Fibroblast of villous mesenchyme (primary cell): ENCODE results near the gene GPX2. TPM values are rescaled to one million over a fixed set of nuclear protein-coding genes. Genes with fewer than 3 reads are reported as not detected.

Source experiments
- DNase-seq: peaks from one replicate; pipeline ENCODE4 v3.0.0-alpha.2; 2010; ENCODE audit warnings: low read depth
- H3K4me3 ChIP-seq: 2 replicates; pipeline ENCODE4 v1.5.1; 2011; ENCODE audit warnings: low read depth, mild to moderate bottlenecking, low read length
- CTCF ChIP-seq: IDR thresholded peaks from 2 replicates; pipeline ENCODE4 v1.5.1; 2012; ENCODE audit warnings: low read depth, mild to moderate bottlenecking, low read length; ENCODE audit not compliant: insufficient read depth
- total RNA-seq: library from RNA; depleted of rRNA; stranded (reverse); fragments of >200 nt; gene quantifications from 2 replicates; pipeline ENCODE4 v1.2.3, GENCODE V29; 2012

The GPX2 gene
- total RNA-seq, 1 donor: not detected

GRCh38 chr14:64928239-64929013, 14.1 kb downstream of the GPX2 start:
- no peak for TF ChIP-seq CTCF
- DNase-seq: no peak
- H3K4me3 ChIP-seq: no peak overlapping the region

DNA sequence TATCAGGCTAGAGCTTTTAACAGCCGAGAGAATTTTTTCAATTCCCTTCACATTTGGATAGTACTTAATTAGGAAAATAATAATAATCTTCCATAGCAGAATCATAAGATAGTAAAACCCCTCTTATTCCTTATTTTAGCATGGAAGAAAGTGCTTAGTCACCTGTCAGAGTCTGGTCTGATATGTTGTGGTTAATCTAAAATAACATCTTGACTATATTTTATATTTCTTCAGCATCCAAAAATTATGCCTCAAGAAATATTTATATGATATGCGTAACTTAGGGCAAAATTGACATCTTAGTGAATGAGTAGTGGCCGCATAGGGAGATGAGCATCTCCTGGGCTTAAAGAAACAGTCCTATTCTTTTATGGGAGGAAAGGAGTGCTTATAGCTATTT, 15.5 kb downstream of the GPX2 start:
- no peak overlapping the region for H3K4me3 ChIP-seq
- DNase-seq: no peak
- TF ChIP-seq CTCF: no peak

DNA sequence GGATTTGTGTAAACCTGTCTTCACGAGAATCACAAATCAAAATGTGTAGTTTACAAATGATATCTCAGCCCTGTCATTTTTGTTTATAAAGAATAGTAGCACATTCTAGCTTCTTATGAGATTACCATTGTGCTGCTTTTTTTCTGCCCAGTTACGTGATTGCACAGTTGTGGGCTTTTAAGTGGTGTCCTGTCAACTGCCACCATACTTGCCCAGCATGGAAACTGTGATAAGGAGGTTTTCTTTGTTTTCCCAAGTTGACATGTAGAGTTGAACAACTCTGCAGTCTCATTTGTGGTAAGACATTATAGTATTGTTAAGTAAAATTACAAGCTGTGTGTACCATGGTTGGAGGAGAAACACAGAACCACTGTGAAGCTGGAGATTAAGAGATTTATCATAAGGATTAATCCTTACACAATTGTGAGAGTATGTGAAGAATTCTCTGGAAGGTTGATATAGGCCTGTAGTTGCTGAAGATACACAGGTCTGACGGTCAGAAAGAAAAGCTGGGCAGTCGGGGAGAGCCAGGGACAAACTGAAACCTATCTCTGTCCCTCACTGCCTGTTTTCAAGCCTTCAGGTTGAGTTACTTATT, 16.0 kb downstream of the GPX2 start:
- H3K4me3 ChIP-seq: no peak overlapping the region
- TF ChIP-seq CTCF: no peak
- no peak for DNase-seq

GRCh38 chr14:64923015-64923414, 19.5 kb downstream of the GPX2 start:
- no peak overlapping the region for H3K4me3 ChIP-seq
- no peak for DNase-seq
- TF ChIP-seq CTCF: no peak

- no peak for TF ChIP-seq CTCF
- no peak for DNase-seq
- no peak overlapping the region for H3K4me3 ChIP-seq
Measured at GRCh38 chr14:64920465-64920864, 22.1 kb downstream of the GPX2 start.

DNA sequence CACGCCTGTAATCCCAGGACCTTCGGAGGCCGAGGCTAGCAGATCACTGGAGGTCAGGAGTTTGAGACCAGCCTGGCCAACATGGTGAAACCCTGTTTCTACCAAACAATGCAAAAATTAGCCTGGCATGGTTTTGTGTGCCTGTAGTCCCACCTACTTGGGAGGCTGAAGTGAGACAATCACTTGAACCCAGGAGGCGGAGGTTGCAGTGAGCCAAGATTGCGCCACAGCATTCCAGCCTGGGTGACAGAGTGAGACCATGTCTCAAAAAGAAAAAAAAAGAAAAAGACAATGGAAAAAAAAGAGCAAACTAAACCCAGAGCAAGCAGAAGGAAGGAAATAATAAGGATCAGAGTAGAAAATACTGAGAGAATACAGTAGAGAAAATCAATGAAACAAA, 22.9 kb downstream of the GPX2 start:
- no peak overlapping the region for H3K4me3 ChIP-seq
- no peak for DNase-seq
- TF ChIP-seq CTCF: no peak
